Measurements from ENCODE around the gene ADAM8. TPM values are rescaled to one million over a fixed set of nuclear protein-coding genes. Genes with fewer than 3 reads are reported as not detected.

ADAM8 gene
- total and polyA plus RNA-seq, 10 of the 15 experiments (the other 5 are each of a cell fraction or from before 2014, with no cell fraction given), result 0.37 to 92.7 (median 21.7) TPM

DNA sequence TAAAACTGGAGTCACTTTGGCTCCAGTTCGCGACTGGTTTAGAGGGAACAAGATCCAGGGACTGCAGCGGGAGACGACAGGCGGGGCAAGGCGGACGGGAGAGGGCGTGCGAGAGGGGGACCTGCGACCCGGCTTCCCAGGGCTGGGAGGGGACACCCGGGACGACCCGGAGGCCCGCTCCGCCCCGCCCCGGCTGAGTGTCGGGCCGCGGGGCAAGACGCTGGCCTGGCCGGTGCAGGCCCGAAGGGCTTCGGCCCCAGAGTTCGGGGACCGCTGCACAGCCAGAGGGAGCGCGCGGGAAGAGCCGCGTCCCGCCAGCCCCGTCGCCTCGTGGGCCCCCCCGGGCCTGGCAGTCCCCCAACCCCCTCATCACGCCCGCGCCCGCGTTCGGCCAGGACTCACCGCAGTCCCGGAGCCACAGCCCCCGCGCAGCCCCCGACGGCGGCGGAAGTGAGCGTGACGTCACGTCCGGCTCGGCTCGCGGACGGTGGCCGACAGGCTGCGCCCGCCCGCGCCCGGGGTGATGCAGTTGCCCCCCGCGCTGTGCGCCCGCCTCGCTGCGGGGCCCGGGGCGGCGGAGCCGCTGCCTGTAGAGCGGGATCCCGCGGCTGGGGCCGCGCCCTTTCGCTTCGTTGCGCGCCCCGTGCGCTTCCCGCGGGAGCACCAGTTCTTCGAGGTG is 31.9 kb upstream of the ADAM8 start, which contains the start of the genes TUBGCP2 and ZNF511 (continued):
- peak; percentile 83; the same call in 1 of the 2 replicates for TF ChIP-seq RB1 (IDR thresholded peaks at IDR 0.05; ENCODE audit: borderline replicate concordance)
- TF ChIP-seq POLR2AphosphoS2 (IDR thresholded peaks at IDR 0.05; ENCODE audit: low read depth, low read length), result no peak
- no peak for TF ChIP-seq SREBF2 (IDR thresholded peaks at IDR 0.05; ENCODE audit: low read length)
- TF ChIP-seq, protein P1, sequence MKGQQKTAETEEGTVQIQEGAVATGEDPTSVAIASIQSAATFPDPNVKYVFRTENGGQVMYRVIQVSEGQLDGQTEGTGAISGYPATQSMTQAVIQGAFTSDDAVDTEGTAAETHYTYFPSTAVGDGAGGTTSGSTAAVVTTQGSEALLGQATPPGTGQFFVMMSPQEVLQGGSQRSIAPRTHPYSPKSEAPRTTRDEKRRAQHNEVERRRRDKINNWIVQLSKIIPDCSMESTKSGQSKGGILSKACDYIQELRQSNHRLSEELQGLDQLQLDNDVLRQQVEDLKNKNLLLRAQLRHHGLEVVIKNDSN (IDR thresholded peaks at IDR 0.05; ENCODE audit: borderline replicate concordance, extremely low read length, insufficient read depth, low read depth, low read length), result no peak
- peak; percentile 43; the same call in 1 of the 2 replicates for TF ChIP-seq POLR2AphosphoS5 (IDR thresholded peaks at IDR 0.05; ENCODE audit: low read length)
- TF ChIP-seq, protein P2, sequence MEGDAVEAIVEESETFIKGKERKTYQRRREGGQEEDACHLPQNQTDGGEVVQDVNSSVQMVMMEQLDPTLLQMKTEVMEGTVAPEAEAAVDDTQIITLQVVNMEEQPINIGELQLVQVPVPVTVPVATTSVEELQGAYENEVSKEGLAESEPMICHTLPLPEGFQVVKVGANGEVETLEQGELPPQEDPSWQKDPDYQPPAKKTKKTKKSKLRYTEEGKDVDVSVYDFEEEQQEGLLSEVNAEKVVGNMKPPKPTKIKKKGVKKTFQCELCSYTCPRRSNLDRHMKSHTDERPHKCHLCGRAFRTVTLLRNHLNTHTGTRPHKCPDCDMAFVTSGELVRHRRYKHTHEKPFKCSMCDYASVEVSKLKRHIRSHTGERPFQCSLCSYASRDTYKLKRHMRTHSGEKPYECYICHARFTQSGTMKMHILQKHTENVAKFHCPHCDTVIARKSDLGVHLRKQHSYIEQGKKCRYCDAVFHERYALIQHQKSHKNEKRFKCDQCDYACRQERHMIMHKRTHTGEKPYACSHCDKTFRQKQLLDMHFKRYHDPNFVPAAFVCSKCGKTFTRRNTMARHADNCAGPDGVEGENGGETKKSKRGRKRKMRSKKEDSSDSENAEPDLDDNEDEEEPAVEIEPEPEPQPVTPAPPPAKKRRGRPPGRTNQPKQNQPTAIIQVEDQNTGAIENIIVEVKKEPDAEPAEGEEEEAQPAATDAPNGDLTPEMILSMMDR (IDR thresholded peaks at IDR 0.05 in 2 of 3, conservative IDR thresholded peaks at IDR 0.05 in 1 of 3; ENCODE audit: control insufficient read depth in 2 of 3, extremely low read depth in 1 of 3, insufficient read depth in 1 of 3, low read depth in 3 of 3, low read length in 3 of 3), result peak in 2 of 3 experiments; percentile 18 to 20; a peak in 3 of 6 replicates
- TF ChIP-seq, protein P3, sequence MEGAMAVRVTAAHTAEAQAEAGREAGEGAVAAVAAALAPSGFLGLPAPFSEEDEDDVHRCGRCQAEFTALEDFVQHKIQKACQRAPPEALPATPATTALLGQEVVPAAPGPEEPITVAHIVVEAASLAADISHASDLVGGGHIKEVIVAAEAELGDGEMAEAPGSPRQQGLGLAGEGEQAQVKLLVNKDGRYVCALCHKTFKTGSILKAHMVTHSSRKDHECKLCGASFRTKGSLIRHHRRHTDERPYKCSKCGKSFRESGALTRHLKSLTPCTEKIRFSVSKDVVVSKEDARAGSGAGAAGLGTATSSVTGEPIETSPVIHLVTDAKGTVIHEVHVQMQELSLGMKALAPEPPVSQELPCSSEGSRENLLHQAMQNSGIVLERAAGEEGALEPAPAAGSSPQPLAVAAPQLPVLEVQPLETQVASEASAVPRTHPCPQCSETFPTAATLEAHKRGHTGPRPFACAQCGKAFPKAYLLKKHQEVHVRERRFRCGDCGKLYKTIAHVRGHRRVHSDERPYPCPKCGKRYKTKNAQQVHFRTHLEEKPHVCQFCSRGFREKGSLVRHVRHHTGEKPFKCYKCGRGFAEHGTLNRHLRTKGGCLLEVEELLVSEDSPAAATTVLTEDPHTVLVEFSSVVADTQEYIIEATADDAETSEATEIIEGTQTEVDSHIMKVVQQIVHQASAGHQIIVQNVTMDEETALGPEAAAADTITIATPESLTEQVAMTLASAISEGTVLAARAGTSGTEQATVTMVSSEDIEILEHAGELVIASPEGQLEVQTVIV (IDR thresholded peaks at IDR 0.05; ENCODE audit: borderline replicate concordance, partially characterized antibody), result no peak
- no peak for TF ChIP-seq EZH2 (IDR thresholded peaks at IDR 0.05; ENCODE audit: borderline replicate concordance, control insufficient read depth, low read depth, low read length)
- TF ChIP-seq ASH2L (IDR thresholded peaks at IDR 0.05; ENCODE audit: borderline replicate concordance, low read depth), result peak; percentile 78; the same call in 1 of the 2 replicates
- TF ChIP-seq STAT3 (IDR thresholded peaks at IDR 0.05; ENCODE audit: low read depth, low read length), result no peak
- TF ChIP-seq, protein P4, sequence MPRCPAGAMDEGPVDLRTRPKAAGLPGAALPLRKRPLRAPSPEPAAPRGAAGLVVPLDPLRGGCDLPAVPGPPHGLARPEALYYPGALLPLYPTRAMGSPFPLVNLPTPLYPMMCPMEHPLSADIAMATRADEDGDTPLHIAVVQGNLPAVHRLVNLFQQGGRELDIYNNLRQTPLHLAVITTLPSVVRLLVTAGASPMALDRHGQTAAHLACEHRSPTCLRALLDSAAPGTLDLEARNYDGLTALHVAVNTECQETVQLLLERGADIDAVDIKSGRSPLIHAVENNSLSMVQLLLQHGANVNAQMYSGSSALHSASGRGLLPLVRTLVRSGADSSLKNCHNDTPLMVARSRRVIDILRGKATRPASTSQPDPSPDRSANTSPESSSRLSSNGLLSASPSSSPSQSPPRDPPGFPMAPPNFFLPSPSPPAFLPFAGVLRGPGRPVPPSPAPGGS (IDR thresholded peaks at IDR 0.05; ENCODE audit: borderline replicate concordance, insufficient read depth, low read depth, low read length, poor library complexity, severe bottlenecking), result no peak
- no peak for TF ChIP-seq PAX8 (IDR thresholded peaks at IDR 0.05)
- TF ChIP-seq NRF1 (conservative IDR thresholded peaks at IDR 0.05; ENCODE audit: low read depth, low read length), result 0 out of 2 replicates have a peak, but pooled peaks have one; percentile 21
- TF ChIP-seq MYB (IDR thresholded peaks at IDR 0.05; ENCODE audit: borderline replicate concordance, low read depth, low read length), result no peak
- TF ChIP-seq SPI1 (IDR thresholded peaks at IDR 0.05; ENCODE audit: borderline replicate concordance, insufficient read depth, low read depth, low read length), result no peak
- no peak for TF ChIP-seq ETV6 (conservative IDR thresholded peaks at IDR 0.05 in 1 of 2, IDR thresholded peaks at IDR 0.05 in 1 of 2; ENCODE audit: borderline replicate concordance in 1 of 2, low read depth in 1 of 2)
- TF ChIP-seq BHLHE40 (IDR thresholded peaks at IDR 0.05; ENCODE audit: borderline replicate concordance in 1 of 2, low read depth in 2 of 2, low read length in 1 of 2), result peak in 1 of 2 experiments; percentile 73; a peak in 2 of 4 replicates
- TF ChIP-seq SMAD1 (IDR thresholded peaks at IDR 0.05; ENCODE audit: low read depth, partially characterized antibody), result no peak
- no peak; the same call in 1 of the 2 replicates for TF ChIP-seq BACH1 (IDR thresholded peaks at IDR 0.05; ENCODE audit: borderline replicate concordance)
- TF ChIP-seq, protein P5, sequence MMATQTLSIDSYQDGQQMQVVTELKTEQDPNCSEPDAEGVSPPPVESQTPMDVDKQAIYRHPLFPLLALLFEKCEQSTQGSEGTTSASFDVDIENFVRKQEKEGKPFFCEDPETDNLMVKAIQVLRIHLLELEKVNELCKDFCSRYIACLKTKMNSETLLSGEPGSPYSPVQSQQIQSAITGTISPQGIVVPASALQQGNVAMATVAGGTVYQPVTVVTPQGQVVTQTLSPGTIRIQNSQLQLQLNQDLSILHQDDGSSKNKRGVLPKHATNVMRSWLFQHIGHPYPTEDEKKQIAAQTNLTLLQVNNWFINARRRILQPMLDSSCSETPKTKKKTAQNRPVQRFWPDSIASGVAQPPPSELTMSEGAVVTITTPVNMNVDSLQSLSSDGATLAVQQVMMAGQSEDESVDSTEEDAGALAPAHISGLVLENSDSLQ (IDR thresholded peaks at IDR 0.05), result no peak
